Common myeloid progenitor, CD34-positive (primary cell): Measurements from ENCODE around the gene CACNA1E.

ENCODE experiments used
- CTCF ChIA-PET: fragments of 350-600 bp; sonication (Branson Sonifier 250); formaldehyde crosslinking; loops from one replicate; lab custom pipeline; 2021; ENCODE audit warnings: antibody characterized with exemption; lab: Charles Lee
- POLR2A ChIA-PET: fragments of 350-600 bp; sonication (Branson Sonifier 250); formaldehyde crosslinking; loops from one replicate; lab custom pipeline; 2021; ENCODE audit warnings: antibody characterized with exemption; lab: Charles Lee
- DNase-seq, 3 donors: peaks; one replicate each; pipeline versions ENCODE4 v3.0.0 to v3.0.0-alpha.2; 2013
- H3K27ac ChIP-seq, 2 experiments: 1 replicate in 1 of 2; 2 replicates in 1 of 2; pipeline ENCODE4 v1.7.0; 2013; ENCODE audit warnings: inconsistent platforms in 2 of 2, low read length in 2 of 2, mild to moderate bottlenecking in 2 of 2, low read depth in 1 of 2, moderate library complexity in 1 of 2; ENCODE audit not compliant: severe bottlenecking in 2 of 2, insufficient read depth in 1 of 2, poor library complexity in 1 of 2
- H3K27me3 ChIP-seq, 5 experiments: replicated peaks in 2 of 5; 1 replicate in 3 of 5; 2 replicates in 2 of 5; pipeline versions ENCODE4 v1.6.1 to v1.7.0; 2013; ENCODE audit warnings: low read length in 4 of 5, mild to moderate bottlenecking in 2 of 5, moderate library complexity in 2 of 5, inconsistent platforms in 1 of 5; ENCODE audit not compliant: insufficient read depth in 5 of 5, control insufficient read depth in 4 of 5
- H3K36me3 ChIP-seq, 4 experiments: 1 replicate in 2 of 4; 2 replicates in 2 of 4; pipeline versions ENCODE4 v1.6.1 to v1.7.0; 2013; ENCODE audit warnings: low read length in 3 of 4, control low read depth in 1 of 4, mild to moderate bottlenecking in 1 of 4; ENCODE audit not compliant: control insufficient read depth in 4 of 4, insufficient read depth in 4 of 4
- H3K4me1 ChIP-seq, 4 experiments: 1 replicate in 3 of 4; 2 replicates in 1 of 4; pipeline versions ENCODE4 v1.6.1 to v1.7.1; 2013; ENCODE audit warnings: low read length in 3 of 4, mild to moderate bottlenecking in 3 of 4, control low read depth in 1 of 4, inconsistent platforms in 1 of 4, moderate library complexity in 1 of 4; ENCODE audit not compliant: control insufficient read depth in 4 of 4, insufficient read depth in 4 of 4; ENCODE audit errors: control extremely low read depth in 1 of 4
- H3K4me3 ChIP-seq, 7 experiments: 1 replicate in 4 of 7; 2 replicates in 3 of 7; pipeline versions ENCODE4 v1.5.1 to v1.7.0; 2013; ENCODE audit warnings: mild to moderate bottlenecking in 7 of 7, low read length in 6 of 7, moderate library complexity in 6 of 7, inconsistent platforms in 2 of 7, low read depth in 2 of 7, control low read depth in 1 of 7; ENCODE audit not compliant: insufficient read depth in 4 of 7, control insufficient read depth in 1 of 7; ENCODE audit errors: extremely low read depth in 1 of 7
- H3K9me3 ChIP-seq, 5 experiments: 1 replicate in 4 of 5; 2 replicates in 1 of 5; pipeline versions ENCODE4 v1.6.1 to v1.7.1; 2013; ENCODE audit warnings: low read length in 4 of 5, mild to moderate bottlenecking in 2 of 5, inconsistent platforms in 1 of 5, low read depth in 1 of 5, moderate library complexity in 1 of 5; ENCODE audit not compliant: control insufficient read depth in 4 of 5, insufficient read depth in 2 of 5; ENCODE audit errors: control extremely low read depth in 1 of 5
- WGBS: methylation state at CpG from one replicate; pipeline ENCODE4 v1.1.5; 2013; ENCODE audit not compliant: insufficient coverage; 5-methylcytosine and 5-hydroxymethylcytosine counted together

Gene CACNA1E

DNA sequence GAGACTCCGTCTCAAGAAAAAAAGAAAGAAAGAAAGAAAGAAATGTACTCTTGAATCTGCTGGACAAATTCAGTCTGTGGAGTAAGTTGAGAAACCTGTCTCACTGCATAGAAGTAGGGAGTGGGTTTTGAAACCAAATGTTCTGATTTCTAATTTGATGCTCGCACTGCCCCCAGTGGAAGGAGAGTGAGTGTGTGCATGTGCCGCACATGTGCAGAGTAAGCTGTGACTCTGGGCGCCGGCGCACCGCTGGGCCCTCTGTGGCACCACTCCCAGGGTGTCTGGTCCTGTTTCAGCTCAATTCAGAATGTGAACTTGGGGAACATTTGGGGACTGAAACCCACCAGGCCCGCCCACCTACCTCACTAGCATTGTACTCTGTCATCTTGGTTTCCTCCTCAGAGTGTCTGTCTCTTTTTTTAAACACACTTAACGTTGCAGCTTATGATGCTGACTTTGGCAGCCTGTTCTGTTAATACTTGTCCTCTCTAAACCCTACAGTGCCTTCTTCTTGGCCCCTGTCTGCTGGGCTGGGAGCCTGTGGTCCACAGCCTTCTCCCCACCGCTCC lies 104.6 kb downstream of the CACNA1E start:
- no peak for DNase-seq
- Histone ChIP-seq H3K4me3 (no peak overlapping the region), H3K27ac (no peak overlapping the region), H3K4me1 (no peaks in the 10 kb centered on the region), H3K27me3 (peaks cover 0 to 9% (median 4%) of the 10 kb centered on the region in 5 experiments), H3K9me3 (no peaks in the 10 kb centered on the region), H3K36me3 (no peaks in the 10 kb centered on the region)
- CTCF ChIA-PET, result no interaction called here
- POLR2A ChIA-PET, result no interaction called here
- WGBS, result 96% methylated on average over 7 of the region's 10 CpGs

DNA sequence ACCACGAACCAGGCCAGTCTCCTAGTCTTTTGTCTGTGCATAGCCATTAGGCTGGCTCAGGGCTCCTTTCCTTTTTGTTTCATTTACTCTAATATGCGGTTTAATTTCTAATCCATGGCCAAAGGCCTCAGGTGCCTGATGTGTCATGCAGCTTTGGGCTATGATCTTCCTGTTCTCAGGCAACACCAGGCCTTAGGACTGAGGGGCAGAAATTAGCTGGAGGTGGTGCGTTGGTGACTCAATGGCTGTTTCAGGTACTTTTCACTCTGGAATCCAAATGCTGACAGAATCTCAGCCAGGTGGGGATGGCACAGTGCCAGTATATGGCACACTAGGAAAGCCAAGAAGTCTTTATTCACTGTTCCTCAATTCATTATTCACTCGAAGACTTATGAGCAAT lies 105.3 kb downstream of the CACNA1E start:
- Histone ChIP-seq H3K27me3 (peaks cover 0 to 9% (median 4%) of the 10 kb centered on the region in 5 experiments), H3K9me3 (no peaks in the 10 kb centered on the region), H3K27ac (no peak overlapping the region), H3K4me3 (no peak overlapping the region), H3K4me1 (no peaks in the 10 kb centered on the region), H3K36me3 (no peaks in the 10 kb centered on the region)
- POLR2A ChIA-PET, result no interaction called here
- CTCF ChIA-PET, result no interaction called here
- WGBS, result 86% methylated on average over 3 of the region's 4 CpGs
- no peak for DNase-seq

DNA sequence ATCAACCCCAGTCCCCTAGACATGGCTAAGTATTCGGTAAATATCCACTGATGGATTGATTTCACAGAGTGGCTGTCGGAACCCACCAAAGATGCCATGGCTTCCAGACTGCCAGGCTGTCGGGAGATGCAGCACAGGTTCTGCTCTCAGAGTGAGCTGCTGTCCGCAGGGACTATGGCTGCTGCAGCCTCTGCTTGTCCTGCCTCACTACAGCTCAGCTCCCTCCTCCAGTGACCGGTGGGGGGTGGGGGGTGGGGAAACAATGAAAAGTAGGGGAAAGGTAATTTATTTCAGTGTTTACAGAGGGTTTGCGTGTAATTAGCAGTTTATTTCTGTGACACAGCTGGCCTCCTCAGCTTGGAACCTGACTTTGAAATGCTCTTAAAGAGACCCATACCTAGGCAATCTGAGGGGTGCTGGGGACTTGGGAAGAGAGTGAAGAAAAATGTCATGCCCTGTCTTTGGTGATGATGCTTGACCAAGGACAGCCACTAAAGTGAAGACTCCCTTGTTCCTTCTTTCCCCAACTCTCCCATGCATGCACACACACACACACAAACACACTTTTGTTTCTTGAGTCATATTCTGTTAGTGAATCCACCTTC lies 109.0 kb downstream of the CACNA1E start:
- WGBS, result 69% methylated on average over 4 of the region's 6 CpGs
- no peak overlapping the region for H3K4me3 ChIP-seq
- DNase-seq, result no peak
- H3K27ac ChIP-seq, result no peak overlapping the region
- no peaks in the 10 kb centered on the region for H3K9me3 ChIP-seq
- peaks cover 0 to 9% (median 4%) of the 10 kb centered on the region in 5 experiments for H3K27me3 ChIP-seq
- no peaks in the 10 kb centered on the region for H3K4me1 ChIP-seq
- no peaks in the 10 kb centered on the region for H3K36me3 ChIP-seq
- CTCF ChIA-PET, result no interaction called here
- POLR2A ChIA-PET, result no interaction called here

DNA sequence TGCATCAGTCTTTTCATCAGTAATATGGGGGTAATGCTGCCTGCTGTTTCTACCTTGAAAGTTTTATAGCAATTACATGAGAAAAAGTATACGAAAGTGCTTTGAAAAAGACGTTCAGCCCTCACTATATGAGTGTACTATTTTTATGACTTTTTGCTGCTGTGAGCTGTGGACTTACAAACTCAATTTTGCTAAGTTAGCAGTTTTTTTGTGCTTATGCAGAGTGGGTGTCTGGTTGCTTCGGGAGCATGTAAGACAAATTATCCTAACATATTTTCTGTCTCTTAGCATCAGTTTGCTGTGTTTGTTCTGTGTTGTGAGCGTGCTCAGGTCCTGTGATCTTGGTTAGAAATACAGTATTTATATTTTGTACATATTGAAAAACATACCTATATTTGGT lies 109.7 kb downstream of the CACNA1E start:
- Histone ChIP-seq H3K9me3 (no peaks in the 10 kb centered on the region), H3K27me3 (peaks cover 0 to 9% (median 4%) of the 10 kb centered on the region in 5 experiments), H3K27ac (no peak overlapping the region), H3K4me1 (no peaks in the 10 kb centered on the region), H3K36me3 (no peaks in the 10 kb centered on the region), H3K4me3 (no peak overlapping the region)
- WGBS, result 86% methylated on average over 1 of the region's 4 CpGs
- CTCF ChIA-PET, result no interaction called here
- no peak for DNase-seq
- POLR2A ChIA-PET, result no interaction called here

DNA sequence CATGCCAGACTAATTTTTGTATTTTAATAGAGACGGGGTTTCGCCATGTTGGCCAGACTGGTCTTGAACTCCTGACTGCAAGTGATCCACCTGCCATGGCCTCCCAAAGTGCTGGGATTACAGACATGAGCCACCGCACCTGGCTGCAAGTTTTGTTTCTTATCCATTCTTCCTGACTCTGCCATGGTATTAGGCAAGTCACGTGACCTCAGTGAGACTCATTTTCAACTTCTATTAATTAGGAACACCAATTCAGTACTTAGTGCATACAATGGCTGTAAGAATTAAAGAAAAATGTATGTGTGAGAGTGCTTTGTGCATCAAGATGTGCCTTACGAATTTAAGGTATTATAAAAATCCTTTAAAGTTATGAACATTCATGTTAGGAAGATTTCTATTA lies 111.2 kb downstream of the CACNA1E start:
- POLR2A ChIA-PET, result no interaction called here

DNA sequence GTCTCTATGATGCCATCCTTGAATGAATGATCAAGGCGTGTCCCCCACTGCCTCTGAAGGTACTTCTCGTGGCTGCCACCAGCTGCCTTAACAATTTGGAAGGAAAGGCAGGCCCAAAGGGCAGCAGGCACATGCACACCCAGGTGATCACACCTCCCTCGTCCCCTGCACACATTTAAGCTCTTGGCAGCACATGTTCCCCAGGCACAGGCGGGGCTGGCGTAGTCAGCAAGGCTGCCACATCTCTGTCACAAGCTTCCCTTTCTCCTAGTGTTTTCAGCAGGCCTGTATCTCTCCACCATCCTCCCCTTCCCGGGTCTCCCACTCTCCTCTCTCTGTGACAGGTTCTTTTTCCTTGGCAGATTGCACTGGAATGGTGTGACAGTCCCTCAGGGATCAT lies 111.9 kb downstream of the CACNA1E start:
- WGBS, result 81% methylated on average over 4 of the region's 6 CpGs
- no peaks in the 10 kb centered on the region for H3K9me3 ChIP-seq
- H3K36me3 ChIP-seq, result no peaks in the 10 kb centered on the region
- ChIA-PET POLR2A (no interaction called here), CTCF (no interaction called here)
- no peak overlapping the region for H3K27ac ChIP-seq
- no peak for DNase-seq
- no peak overlapping the region for H3K4me3 ChIP-seq
- H3K4me1 ChIP-seq, result no peaks in the 10 kb centered on the region
- peaks cover 0 to 9% (median 4%) of the 10 kb centered on the region in 5 experiments for H3K27me3 ChIP-seq

More for the DNA sequence above, 111.2 kb downstream of the CACNA1E start:
- peaks cover 0 to 9% (median 4%) of the 10 kb centered on the region in 5 experiments for H3K27me3 ChIP-seq
- H3K9me3 ChIP-seq, result no peaks in the 10 kb centered on the region
- no peak overlapping the region for H3K27ac ChIP-seq
- H3K36me3 ChIP-seq, result no peaks in the 10 kb centered on the region
- no peaks in the 10 kb centered on the region for H3K4me1 ChIP-seq
- WGBS, result 96% methylated on average over 2 of the region's 5 CpGs
- CTCF ChIA-PET, result no interaction called here
- no peak for DNase-seq
- H3K4me3 ChIP-seq, result no peak overlapping the region

DNA sequence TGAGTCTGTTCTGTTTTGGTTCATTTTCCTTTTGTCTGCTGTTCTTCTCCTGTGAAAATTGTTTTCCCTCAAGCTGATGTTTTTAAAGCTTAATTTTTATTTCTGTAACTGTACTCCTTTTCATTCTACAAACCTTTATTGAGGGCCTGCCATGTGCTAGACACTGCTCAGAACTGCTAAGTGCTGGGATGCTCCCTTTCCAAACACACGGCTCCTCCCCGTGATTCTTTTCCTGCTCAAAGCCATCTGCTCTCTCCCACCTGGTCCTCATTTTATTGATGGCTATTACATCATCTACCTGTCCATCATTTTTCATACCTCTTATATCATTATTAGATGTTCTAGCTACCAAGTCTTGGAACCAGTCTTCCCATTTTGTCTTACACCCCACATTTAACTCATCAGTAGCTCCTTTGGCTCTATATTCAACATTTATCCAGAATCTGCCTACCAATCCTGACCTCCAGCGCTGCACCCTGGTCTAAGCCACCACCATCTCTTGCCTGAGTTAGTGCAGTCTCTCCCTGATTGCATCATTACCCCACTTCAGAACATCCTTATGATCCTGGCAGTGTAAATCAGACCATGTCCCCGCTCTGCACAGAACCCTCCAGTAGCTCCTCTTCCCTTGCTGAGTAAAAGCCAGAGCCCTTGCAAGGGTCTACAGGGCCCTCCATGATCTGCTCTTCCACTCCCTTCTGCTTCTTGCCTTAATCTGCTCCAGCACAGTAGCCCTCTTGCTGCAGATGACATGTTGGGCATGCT lies 118.1 kb downstream of the CACNA1E start:
- Histone ChIP-seq H3K4me1 (no peaks in the 10 kb centered on the region), H3K27me3 (no peaks in the 10 kb centered on the region), H3K36me3 (no peaks in the 10 kb centered on the region), H3K9me3 (no peaks in the 10 kb centered on the region), H3K4me3 (no peak overlapping the region), H3K27ac (no peak overlapping the region)
- ChIA-PET CTCF (no interaction called here), POLR2A (no interaction called here)
- 97% methylated on average over 4 of the region's 4 CpGs for WGBS
- DNase-seq, result no peak
